WI38 (cell line): ENCODE data around the gene DZIP3.

Experiments used
- H3K4me3 ChIP-seq: 2 replicates; pipeline ENCODE4 v1.5.1; 2011; ENCODE audit warnings: low read depth, mild to moderate bottlenecking, control low read depth, low read length
- TF ChIP-seq, protein P1 (sequence below): IDR thresholded peaks from 2 replicates; pipeline ENCODE4 v1.5.1; 2012; ENCODE audit warnings: low read depth, mild to moderate bottlenecking, control low read depth, low read length

The DZIP3 gene

DNA sequence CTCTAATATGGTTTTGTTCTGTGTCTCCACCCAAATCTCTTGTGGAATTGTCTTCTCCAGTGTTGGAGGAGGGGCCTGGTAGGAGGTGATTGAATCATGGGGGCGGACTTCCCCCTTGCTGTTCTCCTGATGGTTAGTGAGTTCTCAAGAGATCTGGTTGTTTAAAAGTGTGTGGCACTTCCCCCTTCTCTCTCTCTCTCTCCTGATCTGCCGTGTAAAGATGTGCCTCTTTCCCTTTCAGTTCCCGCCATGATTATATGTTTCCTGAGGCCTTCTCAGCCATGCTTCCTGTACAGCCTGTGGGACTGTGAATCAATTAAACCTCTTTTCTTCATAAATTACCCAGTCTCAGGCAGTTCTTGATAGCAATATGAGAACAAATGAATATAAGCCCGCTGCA, 134.6 kb downstream of the DZIP3 start:
- TF ChIP-seq, protein P1, sequence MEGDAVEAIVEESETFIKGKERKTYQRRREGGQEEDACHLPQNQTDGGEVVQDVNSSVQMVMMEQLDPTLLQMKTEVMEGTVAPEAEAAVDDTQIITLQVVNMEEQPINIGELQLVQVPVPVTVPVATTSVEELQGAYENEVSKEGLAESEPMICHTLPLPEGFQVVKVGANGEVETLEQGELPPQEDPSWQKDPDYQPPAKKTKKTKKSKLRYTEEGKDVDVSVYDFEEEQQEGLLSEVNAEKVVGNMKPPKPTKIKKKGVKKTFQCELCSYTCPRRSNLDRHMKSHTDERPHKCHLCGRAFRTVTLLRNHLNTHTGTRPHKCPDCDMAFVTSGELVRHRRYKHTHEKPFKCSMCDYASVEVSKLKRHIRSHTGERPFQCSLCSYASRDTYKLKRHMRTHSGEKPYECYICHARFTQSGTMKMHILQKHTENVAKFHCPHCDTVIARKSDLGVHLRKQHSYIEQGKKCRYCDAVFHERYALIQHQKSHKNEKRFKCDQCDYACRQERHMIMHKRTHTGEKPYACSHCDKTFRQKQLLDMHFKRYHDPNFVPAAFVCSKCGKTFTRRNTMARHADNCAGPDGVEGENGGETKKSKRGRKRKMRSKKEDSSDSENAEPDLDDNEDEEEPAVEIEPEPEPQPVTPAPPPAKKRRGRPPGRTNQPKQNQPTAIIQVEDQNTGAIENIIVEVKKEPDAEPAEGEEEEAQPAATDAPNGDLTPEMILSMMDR, result no peak
- H3K4me3 ChIP-seq, result no peak overlapping the region

DNA sequence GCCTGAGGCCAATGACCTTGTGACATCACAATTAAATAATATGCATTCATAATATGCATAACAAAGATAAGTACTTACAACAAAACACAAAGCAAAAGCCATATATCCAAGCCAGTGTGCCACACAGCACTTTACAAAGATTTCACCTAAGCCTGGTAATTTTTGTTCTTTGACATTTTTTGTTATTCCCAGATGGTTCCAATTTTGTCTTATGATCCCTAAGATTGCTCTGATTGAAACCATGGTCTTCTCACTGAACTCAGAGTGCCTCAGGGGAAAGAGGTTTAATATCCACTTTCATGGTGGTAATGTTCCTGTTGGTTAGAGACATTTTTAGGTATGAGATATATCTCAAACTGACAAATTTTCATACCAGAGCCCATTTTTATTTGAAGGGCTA, 138.6 kb downstream of the DZIP3 start:
- no peak overlapping the region for H3K4me3 ChIP-seq
- TF ChIP-seq, protein P1, result no peak

DNA sequence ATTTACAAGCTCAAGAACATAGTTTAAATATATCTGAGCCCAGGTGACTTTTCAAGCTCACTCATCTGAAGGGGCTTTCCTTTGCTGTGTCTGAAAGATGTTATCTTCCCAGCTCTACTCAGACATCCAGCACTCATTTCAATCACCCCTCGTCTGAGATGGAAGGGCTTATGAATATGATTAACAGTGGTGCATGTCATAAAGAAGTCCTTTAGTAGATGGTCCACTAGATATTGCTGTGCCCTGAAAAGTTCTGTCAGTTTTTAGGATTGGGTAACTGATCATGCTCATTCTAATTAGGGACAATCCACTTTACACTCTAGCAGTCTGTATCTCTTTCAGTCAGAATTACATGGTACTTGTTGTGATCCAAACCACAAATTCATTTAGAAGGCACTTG, 139.4 kb downstream of the DZIP3 start:
- TF ChIP-seq, protein P1, result no peak
- no peak overlapping the region for H3K4me3 ChIP-seq

DNA sequence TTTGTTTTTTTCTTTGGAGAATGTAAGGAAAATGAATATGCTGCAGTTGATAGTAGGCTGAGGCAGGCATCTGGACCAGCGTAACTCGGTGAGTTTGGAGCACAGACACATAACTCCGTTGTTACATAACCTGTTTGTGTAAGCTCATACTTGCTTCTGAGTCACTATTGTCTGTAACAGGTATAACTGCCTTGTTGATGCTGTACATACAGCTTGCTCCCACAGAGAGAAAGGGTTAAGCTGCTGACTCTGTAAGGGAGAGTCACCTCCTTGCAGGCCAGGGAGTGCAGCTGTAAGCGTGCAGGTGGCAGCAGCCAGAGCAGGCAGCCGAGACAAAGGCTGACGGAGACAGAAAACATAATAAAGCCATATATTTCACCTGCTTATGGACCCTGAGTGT, 147.3 kb downstream of the DZIP3 start:
- TF ChIP-seq, protein P1, result no peak
- H3K4me3 ChIP-seq, result no peak overlapping the region

DNA sequence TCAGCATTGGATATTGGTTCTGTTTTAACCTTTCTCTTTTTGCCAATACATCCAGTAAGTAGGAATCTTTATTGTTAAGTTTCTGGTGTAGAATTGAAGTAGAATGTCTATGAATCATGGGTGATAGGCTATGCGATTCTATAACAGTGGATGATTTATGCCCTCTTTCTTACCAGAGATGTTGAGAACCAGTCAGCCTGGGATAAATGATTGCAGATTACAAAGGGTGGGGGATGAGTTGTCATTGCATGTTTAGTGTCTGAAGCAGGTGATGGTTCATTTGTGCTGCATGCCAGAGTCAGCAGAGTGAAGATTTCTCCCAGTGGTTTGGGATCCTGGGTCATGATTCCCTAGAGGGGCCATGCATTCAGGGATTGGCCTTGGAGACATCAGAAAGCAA, 153.4 kb downstream of the DZIP3 start:
- TF ChIP-seq, protein P1, result no peak
- no peak overlapping the region for H3K4me3 ChIP-seq
